HuH-7 (cell line): ENCODE data around the gene RCHY1.
"Not testable (repeated sequence)": the region's sequence is repeated elsewhere in the genome, so short reads cannot be mapped to it uniquely, and the experiment has no call there.

Experiments used
- DNase-seq: peaks from one replicate; pipeline ENCODE4 v3.0.0; 2011; ENCODE audit warnings: low spot score

RCHY1 gene

GRCh38 chr4:75514949-75515612 is 878 bp upstream of the RCHY1 start:
- no peak for DNase-seq

- no peak for DNase-seq
Measured at GRCh38 chr4:75513526-75514130, 575 bp downstream of the RCHY1 start.

- DNase-seq = no peak
Measured at GRCh38 chr4:75512386-75513211, 1.6 kb downstream of the RCHY1 start.

GRCh38 chr4:75511841-75512240 is 2.4 kb downstream of the RCHY1 start:
- no peak for DNase-seq

- not testable (repeated sequence) for DNase-seq
Measured at GRCh38 chr4:75509592-75509991, 4.6 kb downstream of the RCHY1 start.

GRCh38 chr4:75505630-75506029 is 8.6 kb downstream of the RCHY1 start:
- no peak for DNase-seq

GRCh38 chr4:75502671-75503070 is 11.5 kb downstream of the RCHY1 start:
- no peak for DNase-seq

GRCh38 chr4:75499900-75500299 is 14.3 kb downstream of the RCHY1 start:
- DNase-seq = no peak

GRCh38 chr4:75498041-75498440 is 16.2 kb downstream of the RCHY1 start:
- no peak for DNase-seq

- DNase-seq = no peak
Measured at GRCh38 chr4:75497133-75497532, 17.1 kb downstream of the RCHY1 start.

- no peak for DNase-seq
Measured at GRCh38 chr4:75496406-75496805, 17.8 kb downstream of the RCHY1 start.

GRCh38 chr4:75495476-75495875 is 18.7 kb downstream of the RCHY1 start:
- no peak for DNase-seq

GRCh38 chr4:75494563-75494962 is 19.6 kb downstream of the RCHY1 start:
- no peak for DNase-seq

GRCh38 chr4:75490155-75490554 is 24.0 kb downstream of the RCHY1 start:
- DNase-seq = no peak

- DNase-seq = no peak
Measured at GRCh38 chr4:75484190-75484589, 30.0 kb downstream of the RCHY1 start.

GRCh38 chr4:75477201-75477600 is 37.0 kb downstream of the RCHY1 start:
- DNase-seq = no peak

- DNase-seq = no peak
Measured at GRCh38 chr4:75470738-75471137, 43.5 kb downstream of the RCHY1 start.

- no peak for DNase-seq
Measured at GRCh38 chr4:75469896-75470295, 44.3 kb downstream of the RCHY1 start.

- DNase-seq = no peak
Measured at GRCh38 chr4:75457365-75457764, 56.8 kb downstream of the RCHY1 start.

- DNase-seq = no peak
Measured at GRCh38 chr4:75434105-75434504, 80.1 kb downstream of the RCHY1 start.

GRCh38 chr4:75432683-75433082 is 81.5 kb downstream of the RCHY1 start:
- peak; percentile 49 for DNase-seq

GRCh38 chr4:75429208-75429607 is 85.0 kb downstream of the RCHY1 start:
- DNase-seq = no peak
